Measurements from ENCODE around the gene SOX6.

The SOX6 gene

DNA sequence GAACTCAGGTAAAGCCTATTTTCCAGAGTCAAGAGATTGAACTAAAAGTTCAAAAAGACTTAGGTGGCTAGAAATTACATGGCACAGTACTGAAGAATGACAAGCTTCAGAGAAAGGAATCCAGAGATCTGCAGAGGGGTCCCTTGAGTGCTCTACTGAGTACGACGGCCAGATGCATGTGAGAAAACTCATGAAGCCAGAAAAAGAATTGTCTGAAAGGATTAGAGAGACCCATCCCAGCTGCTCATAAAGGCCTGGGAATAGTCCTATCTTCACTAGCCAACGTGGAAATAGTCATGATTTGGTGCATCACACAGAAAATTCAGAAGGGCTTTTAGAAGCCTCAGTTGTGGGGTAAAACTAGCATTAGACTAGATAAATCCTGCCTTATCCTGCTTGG, 91.3 kb downstream of the SOX6 start:
- no peak for DNase-seq

GRCh38 chr11:16262645-16262955, 93.7 kb downstream of the SOX6 start:
- no peak for DNase-seq

DNA sequence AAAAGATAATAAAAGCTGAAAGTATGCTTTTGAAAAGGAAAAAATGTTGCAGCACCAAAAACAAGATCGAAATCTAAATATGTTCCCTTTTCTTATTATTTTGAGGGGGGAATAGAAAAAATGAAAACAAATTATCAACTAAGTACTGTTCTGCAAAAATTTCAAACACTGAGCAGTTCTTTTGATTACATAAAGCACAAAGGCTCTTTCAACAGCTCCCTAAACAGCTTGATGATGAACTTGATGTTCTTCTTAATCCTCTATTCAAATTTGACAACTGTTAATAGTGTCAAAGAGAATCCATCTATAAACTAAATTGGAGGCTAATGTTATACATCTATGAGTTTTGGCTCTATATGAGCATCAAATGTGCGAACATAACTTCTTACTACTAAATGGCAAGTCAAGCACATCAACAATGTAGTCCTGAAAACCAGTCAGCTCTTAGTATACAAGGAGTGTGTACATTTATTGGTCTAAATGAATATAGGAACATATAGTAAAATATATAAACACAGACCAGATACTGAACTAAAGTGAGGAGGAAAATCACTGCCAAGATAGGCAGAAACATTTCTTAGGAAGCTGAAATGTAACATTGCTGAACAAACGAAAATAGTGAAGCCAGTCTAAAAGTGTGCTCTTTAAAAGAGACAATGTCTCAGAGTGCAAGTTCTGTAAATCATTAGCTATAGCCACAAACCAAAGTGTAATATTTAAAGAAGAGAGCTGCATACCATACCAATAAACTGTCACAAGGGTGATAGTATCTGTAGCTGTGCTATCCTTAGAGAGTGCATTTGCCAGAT, 94.3 kb downstream of the SOX6 start:
- no peak for DNase-seq

- DNase-seq = no peak
These were observed 104.0 kb downstream of the SOX6 start for GRCh38 chr11:16252373-16252772.

- no peak for DNase-seq
These were observed 108.1 kb downstream of the SOX6 start for GRCh38 chr11:16248248-16248647.

- no peak for DNase-seq
These were observed 113.5 kb downstream of the SOX6 start for GRCh38 chr11:16242806-16243205.

GRCh38 chr11:16240687-16241086, 115.7 kb downstream of the SOX6 start:
- no peak for DNase-seq

DNA sequence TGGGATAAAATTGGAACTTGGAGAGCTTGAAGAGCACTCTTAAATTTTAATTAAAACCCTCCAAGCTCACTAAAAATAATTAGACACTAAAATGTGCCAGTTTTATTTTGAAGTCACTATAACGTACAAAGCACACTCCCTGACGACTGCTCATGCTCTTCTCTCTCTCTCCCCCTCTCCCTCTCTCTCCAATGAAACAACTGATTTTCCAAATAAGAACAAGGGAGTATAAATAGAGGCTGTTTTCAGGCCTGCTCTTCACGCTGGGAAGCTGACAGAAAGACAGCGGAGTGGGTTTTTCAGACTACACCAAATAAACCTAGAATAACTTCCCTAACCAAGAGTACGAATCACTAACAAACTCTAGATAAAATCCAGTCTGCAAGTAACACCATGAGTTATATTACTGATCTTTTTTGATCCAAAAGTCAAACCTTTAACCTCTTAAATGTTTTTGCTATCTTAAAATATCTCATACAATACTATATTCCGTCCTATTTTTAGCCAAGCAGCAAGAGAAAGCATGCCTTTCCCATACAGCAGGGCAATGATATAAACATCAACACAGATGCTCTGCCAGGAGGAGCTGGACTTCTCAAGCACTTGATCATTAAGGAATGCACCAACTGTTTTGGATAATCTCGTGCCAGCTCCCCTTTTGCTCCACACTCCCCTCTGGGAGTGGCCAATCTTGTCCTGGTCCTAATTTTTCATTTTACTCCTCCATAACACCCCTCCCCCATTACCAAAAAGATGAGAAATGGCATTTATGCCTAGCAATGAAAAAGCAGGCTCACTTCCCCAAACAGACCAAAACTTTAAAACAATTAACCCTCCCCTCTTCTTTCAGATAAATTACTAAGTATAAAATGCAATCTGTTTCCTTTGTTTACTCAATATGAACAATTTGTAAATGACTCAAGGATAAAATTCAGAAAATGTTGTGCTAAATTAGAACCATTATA, 116.9 kb downstream of the SOX6 start:
- DNase-seq = no peak

DNA sequence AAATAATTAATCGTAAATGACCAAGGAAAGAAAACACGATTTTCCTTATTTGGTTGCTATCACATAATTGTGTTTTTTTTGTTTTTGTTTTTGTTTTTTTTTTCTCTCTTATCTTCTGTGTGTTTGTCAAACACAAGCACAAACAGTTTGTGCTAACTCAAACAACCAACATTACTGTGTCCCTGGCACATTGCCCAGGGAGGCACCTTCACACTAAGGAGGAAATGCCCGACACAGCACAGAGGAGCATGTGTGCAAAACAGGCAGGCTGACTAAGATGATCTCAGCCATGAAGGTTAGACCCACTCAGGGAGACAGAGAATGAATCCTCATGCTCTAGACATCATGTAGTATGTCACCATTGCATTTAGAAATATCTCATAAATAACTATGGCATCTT, 130.1 kb downstream of the SOX6 start:
- DNase-seq = no peak

DNA sequence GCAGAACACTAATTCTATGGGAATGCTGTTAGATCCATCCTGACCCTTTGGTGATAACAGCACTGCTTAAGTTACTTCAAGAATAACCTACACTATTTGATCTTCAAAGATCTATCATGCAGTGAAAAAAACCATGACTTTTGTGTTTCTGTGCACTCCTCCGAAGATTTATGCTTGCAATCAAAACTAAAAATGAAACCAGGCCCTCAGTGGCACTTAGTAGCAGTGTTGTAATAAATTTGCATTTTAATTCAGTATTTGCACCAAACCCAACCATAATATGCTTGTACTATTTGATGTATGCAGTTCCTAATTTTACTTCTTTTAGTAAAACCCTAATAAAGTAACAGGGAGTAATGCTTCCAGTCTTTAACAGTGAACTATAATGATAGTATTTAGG, 130.7 kb downstream of the SOX6 start:
- no peak for DNase-seq

DNA sequence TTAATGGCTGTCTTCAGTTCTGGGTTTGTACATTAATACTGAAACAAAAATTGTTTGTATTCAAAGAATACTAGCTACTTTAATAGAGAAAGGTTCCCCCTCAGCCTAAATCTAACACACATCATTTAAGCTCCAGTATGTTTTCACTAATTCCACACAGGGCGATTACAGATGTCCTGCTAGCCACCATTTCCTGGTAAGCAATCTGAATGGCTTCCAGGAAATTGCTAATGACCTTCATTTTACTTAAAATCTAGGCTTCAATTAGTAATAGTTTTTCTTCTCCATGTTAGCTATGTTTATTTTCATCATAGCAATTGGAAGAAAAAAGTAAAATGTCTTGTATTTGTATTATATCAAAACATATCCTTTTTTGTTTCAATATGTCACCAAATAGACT, 132.8 kb downstream of the SOX6 start:
- DNase-seq = no peak

DNA sequence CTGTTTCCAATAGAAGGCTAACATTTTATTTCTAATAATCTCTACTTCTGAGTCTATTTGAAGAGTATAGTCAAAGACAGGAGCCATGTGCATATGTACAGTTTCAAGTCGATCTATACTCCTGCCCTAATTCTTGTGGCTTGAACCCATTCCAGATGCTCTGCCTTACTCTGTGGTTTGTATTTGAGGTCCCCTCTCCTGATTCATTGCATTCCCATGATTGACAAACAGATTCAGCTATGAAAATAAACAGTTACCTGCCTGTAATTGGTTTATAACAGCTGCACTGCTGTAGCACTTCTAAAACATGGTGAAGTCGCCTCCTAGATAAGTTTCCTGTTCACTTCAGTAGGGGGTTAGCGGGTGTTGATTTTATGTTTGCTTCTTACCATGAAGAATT, 138.7 kb downstream of the SOX6 start:
- DNase-seq = no peak

DNA sequence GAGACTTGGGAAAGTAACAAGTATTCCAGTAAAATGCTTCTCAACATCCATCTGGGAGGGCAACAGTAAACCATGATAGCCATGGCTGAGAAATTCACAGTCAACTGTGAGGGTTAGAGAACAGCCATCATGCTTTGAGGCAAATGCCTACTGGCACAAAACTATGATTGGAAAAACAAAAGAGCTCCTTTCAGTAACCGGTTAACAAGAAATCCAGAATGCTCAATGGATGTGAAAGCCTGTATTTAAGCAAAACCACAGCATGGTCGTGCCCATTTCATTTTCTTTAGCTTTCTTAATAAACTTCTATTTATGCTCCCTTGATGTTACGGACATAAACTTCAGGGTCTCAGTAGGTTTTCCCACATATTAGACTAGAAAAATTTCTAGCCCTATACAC, 139.5 kb downstream of the SOX6 start:
- no peak for DNase-seq

DNA sequence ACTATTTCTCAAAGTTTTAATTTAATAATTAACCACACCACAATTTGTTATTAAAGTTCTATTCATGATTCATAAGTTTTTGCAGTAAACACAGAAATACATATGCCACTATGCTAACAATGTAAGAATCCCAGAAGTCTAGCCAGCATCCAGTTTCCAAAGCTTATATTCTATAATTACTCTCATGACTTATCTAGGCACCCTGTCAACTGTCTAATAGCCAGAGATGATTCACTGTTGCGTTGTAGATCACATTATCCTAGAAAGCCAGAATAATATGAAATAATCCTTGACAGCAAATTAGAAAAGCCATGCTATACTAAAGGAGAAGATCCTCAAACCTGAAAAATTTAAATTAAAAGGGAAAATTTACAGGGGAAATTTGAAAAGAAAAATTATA, 141.0 kb downstream of the SOX6 start:
- DNase-seq = no peak

GRCh38 chr11:16211407-16211806, 144.9 kb downstream of the SOX6 start:
- no peak for DNase-seq

- no peak for DNase-seq
These were observed 152.1 kb downstream of the SOX6 start for GRCh38 chr11:16204261-16204660.

GRCh38 chr11:16195651-16196050, 160.7 kb downstream of the SOX6 start:
- DNase-seq = no peak

GRCh38 chr11:16194566-16194965, 161.8 kb downstream of the SOX6 start:
- DNase-seq = no peak

DNA sequence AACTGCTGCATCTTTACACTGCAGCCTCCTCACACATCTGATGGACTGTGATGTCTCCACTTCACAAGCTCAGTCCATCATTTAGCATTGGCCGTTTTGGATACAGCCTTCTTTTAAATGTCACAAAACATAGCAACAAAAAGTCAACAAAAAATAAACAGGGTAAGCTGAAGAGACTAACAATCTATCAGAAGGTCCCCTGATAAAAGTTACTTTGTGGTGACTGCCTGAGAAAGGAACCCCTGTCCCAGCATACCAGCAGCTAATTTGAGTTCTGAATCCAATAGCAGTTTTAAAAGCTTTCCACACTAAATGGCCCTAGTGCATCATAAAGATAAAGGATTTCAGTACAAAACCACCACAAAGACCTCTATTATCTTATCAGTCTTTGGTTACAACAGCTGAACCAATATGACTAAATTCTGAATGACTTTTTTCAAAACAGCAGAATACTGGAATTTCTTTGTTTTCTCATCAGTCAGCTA, 162.4 kb downstream of the SOX6 start:
- DNase-seq = no peak

- DNase-seq = no peak
These were observed 164.5 kb downstream of the SOX6 start for GRCh38 chr11:16191868-16192240.

DNA sequence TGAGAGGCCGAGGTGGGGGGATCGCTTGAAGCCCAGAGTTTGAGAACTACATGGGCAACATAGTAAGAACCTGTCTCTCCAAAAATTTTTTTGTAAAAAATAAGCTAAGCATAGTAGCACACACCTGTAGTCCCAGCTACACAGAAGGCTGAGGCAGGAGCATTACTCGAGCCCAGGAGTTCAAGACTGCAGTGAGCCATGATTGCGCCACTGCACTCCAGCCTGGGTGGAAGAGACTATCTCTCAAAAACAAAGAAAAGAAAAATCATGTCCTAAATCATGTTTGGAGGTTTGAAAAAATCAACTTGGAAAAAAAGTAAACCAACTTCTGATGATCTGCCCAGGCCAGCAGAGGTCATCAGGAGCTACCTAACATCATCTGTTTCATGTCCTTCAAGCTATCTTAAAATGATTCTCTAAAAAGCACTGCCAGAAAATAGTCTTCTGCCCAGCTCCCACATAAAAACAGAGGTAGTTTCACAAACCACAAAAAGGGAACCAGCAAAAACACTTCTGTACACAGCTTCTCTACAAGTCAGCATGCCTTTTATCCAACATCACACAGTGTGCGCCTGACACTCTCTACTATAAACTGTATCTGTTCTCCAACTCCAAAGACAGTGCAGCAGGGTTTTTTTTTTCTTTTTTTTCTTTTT, 165.0 kb downstream of the SOX6 start:
- DNase-seq = no peak

GRCh38 chr11:16186680-16187079, 169.7 kb downstream of the SOX6 start:
- DNase-seq = no peak

DNA sequence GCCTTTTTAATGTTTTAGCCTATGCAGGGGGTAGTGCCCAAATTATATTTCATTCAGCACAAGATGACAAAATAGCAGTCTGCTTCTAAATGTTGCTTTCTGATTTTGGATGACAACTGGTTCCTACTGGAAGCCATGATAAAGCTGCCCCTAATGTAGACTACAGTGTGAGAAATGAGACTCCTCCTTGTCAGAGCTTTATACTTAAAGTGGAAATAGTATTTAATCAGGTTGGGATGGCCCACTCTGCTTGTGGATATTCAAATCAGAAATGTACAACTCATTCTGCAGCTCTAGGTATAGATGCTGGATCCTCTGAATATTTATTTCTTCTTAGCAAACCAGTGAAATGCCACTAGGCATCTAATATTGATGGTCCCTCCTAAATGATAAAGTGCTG, 171.3 kb downstream of the SOX6 start:
- DNase-seq = no peak

- DNase-seq = no peak
These were observed 171.8 kb downstream of the SOX6 start for GRCh38 chr11:16184588-16184987.
